Ishikawa (cell line): ENCODE measurements around the gene SEMA5A.

Experiments used
- CEBPB ChIP-seq: IDR thresholded peaks from 2 replicates; pipeline ENCODE4 v1.6.1; 2012
- EP300 ChIP-seq: IDR thresholded peaks from 2 replicates; pipeline ENCODE4 v1.6.1; 2012; ENCODE audit warnings: borderline replicate concordance
- YY1 ChIP-seq: IDR thresholded peaks from 2 replicates; pipeline ENCODE4 v1.6.1; 2012; ENCODE audit warnings: low read depth

DNA sequence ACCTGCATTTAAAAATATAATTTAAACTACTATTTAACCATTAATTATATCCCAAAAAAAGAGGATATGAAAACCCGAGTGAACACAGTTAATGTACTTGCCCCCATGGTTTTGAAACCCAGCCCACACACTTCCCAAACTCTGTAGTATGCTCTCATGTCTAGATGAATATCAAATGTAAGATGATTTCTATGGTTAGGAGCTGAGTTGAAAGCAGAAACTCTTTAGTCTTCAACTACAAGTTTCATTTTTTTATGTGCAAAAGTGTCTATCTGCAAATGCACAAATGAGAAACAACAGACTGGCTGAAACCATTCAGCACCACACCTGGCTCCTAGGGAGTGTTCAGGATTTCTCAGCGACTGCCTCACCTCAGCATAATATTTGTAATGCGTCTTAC lies 183.3 kb downstream of the SEMA5A start:
- no peak for TF ChIP-seq EP300
- no peak for TF ChIP-seq CEBPB
- no peak for TF ChIP-seq YY1
